GM12878 (cell line): Measurements from ENCODE around the gene MRPS12. TPM values are rescaled to one million over a fixed set of nuclear protein-coding genes. Genes with fewer than 3 reads are reported as not detected.

ENCODE experiments used
- ATAC-seq: fragments of 200-7000 bp; cut with Tn5 transposase; 3 replicates; pipeline ENCODE4 v1.9.1; 2020; ENCODE audit warnings: mild to moderate bottlenecking, moderate library complexity
- BruUV-seq: library from RNA; stranded (reverse); fragments of 400-500 nt; replicated peaks from 2 replicates; lab custom pipeline; 2021; lab: Mats Ljungman, UMichigan
- CTCF ChIA-PET: fragments of 300-600 bp; sonication (Branson Sonifier 250); formaldehyde crosslinking; extraction: SDS; loops from one replicate; lab custom pipeline; 2021; ENCODE audit warnings: inconsistent platforms; lab: Yijun Ruan, JAX
- POLR2A ChIA-PET: fragments of 350-600 bp; formaldehyde crosslinking; extraction: SDS; loops from one replicate; lab custom pipeline; 2021; ENCODE audit warnings: inconsistent platforms; lab: Charles Lee
- RAD21 ChIA-PET: fragments of 300-600 bp; sonication (Branson Sonifier 250); formaldehyde crosslinking; loops from one replicate; lab custom pipeline; 2023; ENCODE audit warnings: antibody characterized with exemption; ENCODE audit not compliant: unreplicated experiment; lab: Charles Lee
- SMC1A ChIA-PET: fragments of 300-600 bp; sonication (Branson Sonifier 250); formaldehyde crosslinking; loops from one replicate; lab custom pipeline; 2023; ENCODE audit not compliant: unreplicated experiment, uncharacterized antibody; lab: Charles Lee
- DNase-seq: peaks from one replicate; pipeline ENCODE4 v3.0.0-alpha.2; 2011; ENCODE audit warnings: low read depth, low spot score
- FAIRE-seq: peaks from 3 replicates; lab custom pipeline; 2011; peaks lifted over from hg19 to GRCh38; lab: Jason Lieb, UNC
- H2AFZ ChIP-seq: 2 replicates; pipeline ENCODE4 v1.6.0; 2011; ENCODE audit warnings: low read depth, low read length, control low read depth; ENCODE audit not compliant: control insufficient read depth
- H3K27ac ChIP-seq: 2 replicates; pipeline ENCODE4 v1.5.1; 2011; ENCODE audit warnings: control low read depth; ENCODE audit not compliant: control insufficient read depth, insufficient read depth
- H3K27me3 ChIP-seq, 2 experiments: replicated peaks in 1 of 2; 2 replicates each; pipeline versions ENCODE4 v1.6.0 to v1.6.1; 2011; ENCODE audit warnings: low read length in 1 of 2; ENCODE audit not compliant: control insufficient read depth in 2 of 2, insufficient read depth in 2 of 2
- H3K36me3 ChIP-seq, 2 experiments: 2 replicates each; pipeline ENCODE4 v1.5.1; 2011; ENCODE audit warnings: low read length in 1 of 2; ENCODE audit not compliant: control insufficient read depth in 2 of 2, insufficient read depth in 2 of 2
- H3K4me1 ChIP-seq: 2 replicates; pipeline ENCODE4 v1.6.1; 2011; ENCODE audit warnings: mild to moderate bottlenecking, low read length, moderate library complexity, mixed read lengths; ENCODE audit not compliant: control insufficient read depth, insufficient read depth
- H3K4me2 ChIP-seq: 2 replicates; pipeline ENCODE4 v1.6.0; 2011; ENCODE audit warnings: control low read depth; ENCODE audit not compliant: control insufficient read depth, insufficient read depth
- H3K4me3 ChIP-seq: fragments of 200-600 bp; sonication (generic); 2 replicates; pipeline ENCODE4 v1.5.1; 2016
- H3K79me2 ChIP-seq: 2 replicates; pipeline ENCODE4 v1.6.0; 2011; ENCODE audit warnings: low read length; ENCODE audit not compliant: control insufficient read depth, insufficient read depth
- H3K9ac ChIP-seq: 2 replicates; pipeline ENCODE4 v1.8.0; 2011; ENCODE audit warnings: low read length, control low read depth, mixed read lengths; ENCODE audit not compliant: control insufficient read depth, insufficient read depth
- H3K9me3 ChIP-seq: replicated peaks from 3 replicates; pipeline ENCODE4 v1.5.1; 2011; ENCODE audit warnings: mild to moderate bottlenecking, low read length; ENCODE audit not compliant: control insufficient read depth, insufficient read depth
- H4K20me1 ChIP-seq: 2 replicates; pipeline ENCODE4 v1.6.0; 2011; ENCODE audit not compliant: control insufficient read depth, insufficient read depth
- CHD1 ChIP-seq: IDR thresholded peaks from 2 replicates; pipeline ENCODE4 v1.6.1; 2012; ENCODE audit warnings: low read depth, low read length, improper control_type of control experiment
- CHD4 ChIP-seq: fragments of 200-600 bp; sonication (generic); IDR thresholded peaks from 2 replicates; pipeline ENCODE4 v1.6.1; 2016; ENCODE audit warnings: mild to moderate bottlenecking
- GATAD2B ChIP-seq: fragments of 450-650 bp; conservative IDR thresholded peaks from 2 replicates; pipeline ENCODE4 v1.6.1; 2017; ENCODE audit warnings: low read depth, mild to moderate bottlenecking, moderate library complexity
- HDAC2 ChIP-seq: fragments of 200-600 bp; sonication (generic); IDR thresholded peaks from 2 replicates; pipeline ENCODE4 v1.6.1; 2017
- IKZF1 ChIP-seq: fragments of 450-650 bp; conservative IDR thresholded peaks from 2 replicates; pipeline ENCODE4 v1.6.1; 2017; ENCODE audit warnings: antibody characterized with exemption, mild to moderate bottlenecking
- IKZF2 ChIP-seq, 2 experiments: fragments of 450-650 bp; IDR thresholded peaks; 2 replicates each; pipeline ENCODE4 v1.6.1; 2017; ENCODE audit warnings: mild to moderate bottlenecking in 2 of 2, moderate library complexity in 2 of 2
- MYB ChIP-seq: fragments of 150-350 bp; IDR thresholded peaks from 2 replicates; pipeline ENCODE4 v1.6.1; 2014; ENCODE audit warnings: mild to moderate bottlenecking, low read depth, low read length, borderline replicate concordance
- NFXL1 ChIP-seq: fragments of 450-650 bp; IDR thresholded peaks from 2 replicates; pipeline ENCODE4 v1.6.1; 2017; ENCODE audit warnings: antibody characterized with exemption, mild to moderate bottlenecking, borderline replicate concordance
- NR2F1 ChIP-seq: fragments of 450-650 bp; conservative IDR thresholded peaks from 2 replicates; pipeline ENCODE4 v1.6.1; 2017; ENCODE audit warnings: mild to moderate bottlenecking
- POLR2A ChIP-seq: IDR thresholded peaks from 2 replicates; pipeline ENCODE4 v1.6.1; 2011; ENCODE audit warnings: low read depth, mild to moderate bottlenecking, low read length
- RBBP5 ChIP-seq: fragments of 200-600 bp; sonication (generic); conservative IDR thresholded peaks from 2 replicates; pipeline ENCODE4 v1.6.1; 2016
- RELA ChIP-seq: fragments of 450-650 bp; IDR thresholded peaks from 2 replicates; pipeline ENCODE4 v1.8.0; 2014; ENCODE audit warnings: borderline replicate concordance; ENCODE audit not compliant: partially characterized antibody
- SIN3A ChIP-seq: IDR thresholded peaks from 2 replicates; pipeline ENCODE4 v1.6.1; 2012; ENCODE audit warnings: low read depth, low read length, improper control_type of control experiment
- SREBF1 ChIP-seq: IDR thresholded peaks from 2 replicates; pipeline ENCODE4 v1.6.1; 2012; ENCODE audit warnings: mild to moderate bottlenecking, low read length
- SUPT20H ChIP-seq: IDR thresholded peaks from 2 replicates; pipeline ENCODE4 v1.6.1; 2011; ENCODE audit warnings: low read depth, mild to moderate bottlenecking, low read length, moderate library complexity, borderline replicate concordance; ENCODE audit not compliant: control insufficient read depth
- SUZ12 ChIP-seq: fragments of 200-600 bp; sonication (generic); IDR thresholded peaks from one replicate; pipeline ENCODE4 v1.6.1; 2018; ENCODE audit warnings: antibody characterized with exemption, mild to moderate bottlenecking; ENCODE audit not compliant: unreplicated experiment
- TBL1XR1 ChIP-seq: IDR thresholded peaks from 2 replicates; pipeline ENCODE4 v1.6.1; 2012; ENCODE audit warnings: low read depth, low read length, improper control_type of control experiment
- ZNF207 ChIP-seq: fragments of 450-650 bp; IDR thresholded peaks from 2 replicates; pipeline ENCODE4 v1.6.1; 2014; ENCODE audit warnings: antibody characterized with exemption, mild to moderate bottlenecking, borderline replicate concordance
- WGBS: methylation state at CpG from one replicate; pipeline ENCODE4 v1.1.6; 2016; ENCODE audit warnings: low lambda C conversion rate; ENCODE audit not compliant: insufficient replicate concordance, insufficient coverage; ENCODE audit errors: missing lambda C conversion rate; 5-methylcytosine and 5-hydroxymethylcytosine counted together
- in situ Hi-C: fragments of 300-500 bp; cut with MboI; formaldehyde crosslinking; loops from 9 replicates; pipeline ENCODE4 v1.14.3; 2018; ENCODE audit warnings: mixed read lengths
- intact Hi-C: fragments of 100-400 bp; cut with micrococcal nuclease; formaldehyde crosslinking; loops from one replicate; pipeline ENCODE4 v1.14.2; 2022; ENCODE audit not compliant: unreplicated experiment
- polyA plus RNA-seq, 11 experiments: library from polyadenylated mRNA; depleted of rRNA in 4 of 11; unstranded in 6 of 11; stranded (reverse) in 5 of 11; fragments of >200 nt; fragmentation: Nextera tagmentation in 4 of 11; fragmentation: Illumina TruSeq in 1 of 11; extraction: Ambion mirVana in 4 of 11; extraction: Trizol in 1 of 11; gene quantifications; 1 replicate in 1 of 11; 2 replicates in 10 of 11; pipeline versions ENCODE4 v1.2.1 to v1.2.3, GENCODE V29; 2011 to 2016; ENCODE audit warnings: inconsistent platforms in 2 of 11, missing spikeins in 2 of 11, low read depth in 1 of 11
- total RNA-seq, 4 experiments: library from RNA; depleted of rRNA in 3 of 4; stranded (reverse); fragments of >200 nt in 3 of 4; fragmentation: Illumina TruSeq in 1 of 4; extraction: Trizol in 1 of 4; gene quantifications; 2 replicates each; pipeline versions ENCODE4 v1.2.1 to v1.2.3, GENCODE V29; 2013 to 2021
- TF ChIP-seq, protein P1 (sequence below): IDR thresholded peaks from 2 replicates; pipeline ENCODE4 v1.6.1; 2011; ENCODE audit warnings: mild to moderate bottlenecking, low read depth, low read length, moderate library complexity; ENCODE audit not compliant: insufficient replicate concordance

Gene MRPS12
- total and polyA plus RNA-seq, 10 of the 15 experiments (the other 5 are each of a cell fraction or from before 2014, with no cell fraction given) = 7.3 to 205 (median 77.3) TPM

GRCh38 chr19:38921420-38922274 is 9.1 kb upstream of the MRPS12 start:
- Histone ChIP-seq H3K4me1 (no peaks in the 10 kb centered on the region), H3K9ac (no peak overlapping the region), H3K27me3 (no peaks in the 10 kb centered on the region), H3K27ac (no peak overlapping the region), H3K4me3 (no peak overlapping the region), H3K36me3 (peaks cover 1 to 14% of the 10 kb centered on the region in 2 experiments), H2AFZ (no peak overlapping the region), H3K4me2 (no peak overlapping the region), H3K79me2 (no peaks in the 10 kb centered on the region), H3K9me3 (no peaks in the 10 kb centered on the region), H4K20me1 (no peaks in the 10 kb centered on the region)
- FAIRE-seq (no peak), DNase-seq (no peak), ATAC-seq (no peak)
- RAD21 ChIA-PET = no interaction called here
- in situ Hi-C loops (no loop called here), intact Hi-C loops (no loop called here)
- CTCF ChIA-PET = no interaction called here
- SMC1A ChIA-PET = no interaction called here
- POLR2A ChIA-PET = no interaction called here
- TF ChIP-seq POLR2A = 0 out of 2 replicates have a peak, but pooled peaks have one; percentile 42
- no peak for TF ChIP-seq NFXL1
- TF ChIP-seq SUZ12 = no peak
- TSS peak; percentile 56 for BruUV-seq
- WGBS = 84% methylated on average over 20 of the region's 20 CpGs

DNA sequence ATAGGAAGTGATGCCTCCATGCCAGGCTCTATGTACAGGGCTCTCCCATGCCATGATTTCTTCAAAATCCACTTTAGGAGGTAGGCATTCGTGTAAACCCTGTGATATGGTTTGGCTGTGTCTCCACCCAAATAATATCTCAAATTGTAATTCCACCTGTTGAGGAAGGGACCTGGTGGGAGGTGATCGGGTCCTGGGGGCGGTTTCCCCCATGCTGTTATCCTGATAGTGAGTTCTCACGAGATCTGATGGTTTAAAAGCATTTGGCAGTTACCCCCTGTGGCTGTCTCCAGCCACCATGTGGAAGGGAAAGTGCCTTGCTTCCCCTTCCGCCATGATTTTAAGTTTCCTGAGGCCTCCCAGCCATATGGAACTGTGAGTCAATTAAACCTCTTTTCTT is 8.3 kb upstream of the MRPS12 start:
- Histone ChIP-seq H3K36me3 (peaks cover 1 to 14% of the 10 kb centered on the region in 2 experiments), H3K4me1 (no peaks in the 10 kb centered on the region), H2AFZ (no peak overlapping the region), H3K79me2 (no peaks in the 10 kb centered on the region; the same call in 1 of the 2 replicates), H3K9ac (no peak overlapping the region), H4K20me1 (no peaks in the 10 kb centered on the region), H3K4me2 (no peak overlapping the region), H3K9me3 (no peaks in the 10 kb centered on the region), H3K27ac (no peak overlapping the region), H3K4me3 (no peak overlapping the region), H3K27me3 (no peaks in the 10 kb centered on the region)
- in situ Hi-C loops = no loop called here
- intact Hi-C loops = no loop called here
- DNase-seq (no peak), ATAC-seq (no peak), FAIRE-seq (no peak)
- ChIA-PET POLR2A (interaction anchor here (0.8 kb wide), 1 partner anchor 185 kb away, joined by 5 read pairs; no protein-coding TSS in a partner anchor), CTCF (no interaction called here), RAD21 (no interaction called here), SMC1A (no interaction called here)
- WGBS = 69% methylated on average over 5 of the region's 5 CpGs
- BruUV-seq = no TSS peak
- TF ChIP-seq RBBP5 = no peak
- no peak for TF ChIP-seq NR2F1
- no peak for TF ChIP-seq HDAC2
- no peak for TF ChIP-seq SREBF1
- no peak for TF ChIP-seq SUPT20H
- TF ChIP-seq, protein P1, sequence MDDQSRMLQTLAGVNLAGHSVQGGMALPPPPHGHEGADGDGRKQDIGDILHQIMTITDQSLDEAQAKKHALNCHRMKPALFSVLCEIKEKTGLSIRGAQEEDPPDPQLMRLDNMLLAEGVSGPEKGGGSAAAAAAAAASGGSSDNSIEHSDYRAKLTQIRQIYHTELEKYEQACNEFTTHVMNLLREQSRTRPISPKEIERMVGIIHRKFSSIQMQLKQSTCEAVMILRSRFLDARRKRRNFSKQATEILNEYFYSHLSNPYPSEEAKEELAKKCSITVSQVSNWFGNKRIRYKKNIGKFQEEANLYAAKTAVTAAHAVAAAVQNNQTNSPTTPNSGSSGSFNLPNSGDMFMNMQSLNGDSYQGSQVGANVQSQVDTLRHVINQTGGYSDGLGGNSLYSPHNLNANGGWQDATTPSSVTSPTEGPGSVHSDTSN = no peak
- no peak for TF ChIP-seq IKZF1
- no peak for TF ChIP-seq CHD4
- TF ChIP-seq GATAD2B = no peak
- no peak for TF ChIP-seq CHD1
- no peak for TF ChIP-seq MYB
- no peak for TF ChIP-seq TBL1XR1
- no peak for TF ChIP-seq RELA
- TF ChIP-seq ZNF207 = no peak
- no peak for TF ChIP-seq IKZF2 (IDR thresholded peaks at IDR 0.05)
- TF ChIP-seq SIN3A = no peak
